Epithelial cell of proximal tubule (primary cell): Measurements from ENCODE around the gene EIF5AL1. TPM values are rescaled to one million over a fixed set of nuclear protein-coding genes. Genes with fewer than 3 reads are reported as not detected.
"Not testable (repeated sequence)": the region's sequence is repeated elsewhere in the genome, so short reads cannot be mapped to it uniquely, and the experiment has no call there.

Experiments
- DNase-seq: peaks from one replicate; pipeline ENCODE4 v3.0.0-alpha.2; 2011; ENCODE audit warnings: low read depth
- H3K4me3 ChIP-seq: 2 replicates; pipeline ENCODE4 v1.5.1; 2011; ENCODE audit warnings: low read depth, mild to moderate bottlenecking, low read length
- CTCF ChIP-seq: conservative IDR thresholded peaks from 2 replicates; pipeline ENCODE4 v1.5.1; 2012; ENCODE audit warnings: low read depth, mild to moderate bottlenecking, low read length
- total RNA-seq: library from RNA; depleted of rRNA; stranded (reverse); fragments of >200 nt; gene quantifications from 2 replicates; pipeline ENCODE4 v1.2.3, GENCODE V29; 2015

EIF5AL1 gene
- total RNA-seq, result 0.35 and 0.43 TPM in 2 replicates

GRCh38 chr10:79511891-79512583 is at the start of gene EIF5AL1:
Gene EIF5AL1, plus strand, starts transcription at chr10:79512533. Its CDS starts 117 bp downstream, at chr10:79512650.
- not testable (repeated sequence) for DNase-seq, H3K4me3 ChIP-seq

GRCh38 chr10:79463578-79464496 is 48.5 kb upstream of the EIF5AL1 start:
- TF ChIP-seq CTCF, result no peak

GRCh38 chr10:79465341-79465740 is 47.0 kb upstream of the EIF5AL1 start:
- TF ChIP-seq CTCF, result no peak
- no peak overlapping the region for H3K4me3 ChIP-seq
- no peak for DNase-seq

More at GRCh38 chr10:79463578-79464496, 48.5 kb upstream of the EIF5AL1 start:
- no peak for DNase-seq
- H3K4me3 ChIP-seq, result no peak overlapping the region

DNA sequence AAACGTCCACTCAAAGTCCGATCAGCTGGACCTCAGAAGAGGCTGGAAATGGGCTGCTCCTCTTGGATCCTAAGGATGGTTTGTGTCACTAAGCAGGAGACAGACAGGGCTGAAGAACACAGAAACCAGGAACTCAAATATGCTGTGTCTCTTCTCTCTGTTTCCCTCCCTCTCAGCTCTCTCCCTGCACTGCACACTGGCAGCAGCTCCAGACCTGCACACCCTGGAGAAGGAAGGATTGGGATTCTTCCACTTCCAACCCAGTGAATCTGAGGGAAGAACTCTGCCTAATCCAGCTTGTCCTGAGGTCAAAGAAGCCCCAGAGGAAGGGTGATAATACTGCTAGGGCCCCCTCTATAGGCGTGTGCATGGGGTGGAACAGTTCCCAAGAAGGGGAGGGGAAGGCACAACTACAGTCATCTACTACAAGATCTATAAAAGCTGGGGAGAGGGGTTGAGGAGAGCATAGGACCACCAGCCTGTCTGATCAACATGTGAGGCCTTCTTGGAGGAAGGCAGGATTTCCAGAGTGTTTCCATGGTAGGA is 44.2 kb upstream of the EIF5AL1 start:
- DNase-seq, result no peak
- TF ChIP-seq CTCF, result no peak
- no peak overlapping the region for H3K4me3 ChIP-seq

DNA sequence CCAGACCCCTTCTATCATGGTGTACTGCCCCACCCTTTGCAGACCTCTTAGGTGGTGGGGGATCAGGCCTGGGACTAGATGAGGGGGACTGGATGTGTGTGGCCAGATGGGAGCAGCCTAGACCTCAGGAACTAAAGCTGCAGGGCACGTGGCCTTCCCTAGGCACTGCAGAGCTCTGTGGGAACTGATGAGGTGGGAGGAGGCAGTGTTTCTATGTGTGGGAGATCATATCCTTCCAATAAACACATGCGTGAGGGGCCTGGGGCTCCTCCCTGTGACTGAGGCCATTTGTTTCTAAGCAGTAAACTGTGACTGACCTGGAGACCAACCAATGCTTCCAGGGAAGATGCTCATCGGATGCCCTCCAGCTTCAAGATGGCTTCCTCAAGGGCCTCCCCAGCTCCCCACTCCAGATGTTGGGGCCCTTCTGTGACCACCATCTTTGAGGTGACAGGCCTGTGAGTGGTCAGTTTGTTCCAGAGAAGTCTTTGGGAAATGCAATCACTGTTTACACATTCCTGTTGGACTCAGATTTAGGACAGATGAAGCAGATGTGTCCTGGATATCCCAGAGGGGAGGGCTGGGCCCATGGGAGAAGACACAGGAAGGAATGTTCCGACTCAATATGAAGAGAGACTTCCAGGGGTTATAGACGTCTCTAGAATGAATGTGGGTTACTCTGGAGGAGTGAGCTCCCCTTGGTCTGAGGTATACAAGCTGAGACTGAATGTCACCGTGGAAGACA is 43.3 kb upstream of the EIF5AL1 start:
- H3K4me3 ChIP-seq, result no peak overlapping the region
- DNase-seq, result no peak
- no peak for TF ChIP-seq CTCF

DNA sequence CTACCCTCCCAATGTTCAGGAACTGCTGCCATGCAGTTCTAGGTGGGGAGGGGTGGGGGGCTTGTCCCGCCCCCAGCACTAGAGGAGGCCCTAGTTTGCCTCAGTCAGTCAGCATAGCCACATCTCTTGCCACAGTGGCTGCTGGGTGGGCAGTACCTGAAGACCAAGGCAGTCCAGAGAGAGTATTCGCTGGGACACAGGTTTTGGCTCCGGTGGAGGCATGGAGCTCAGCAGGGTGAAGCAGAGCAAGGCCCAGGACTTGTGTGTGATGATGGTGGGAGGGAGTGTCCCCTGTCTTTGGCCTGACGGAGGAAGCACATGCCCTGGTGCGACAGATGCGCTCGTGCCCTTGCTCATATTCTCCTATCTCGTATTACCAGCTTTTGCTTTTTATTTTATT is 42.2 kb upstream of the EIF5AL1 start:
- DNase-seq, result no peak
- no peak overlapping the region for H3K4me3 ChIP-seq
- no peak for TF ChIP-seq CTCF

- no peak for TF ChIP-seq CTCF
- no peak for DNase-seq
- no peak overlapping the region for H3K4me3 ChIP-seq
Observed at GRCh38 chr10:79471776-79472175, 40.6 kb upstream of the EIF5AL1 start.
